SU-DHL-6 (cell line): Measurements from ENCODE around the gene DENND5A.

Experiments used
- H2AFZ ChIP-seq: fragments of 200-600 bp; sonication (generic); 2 replicates; pipeline ENCODE4 v1.6.1; 2014; ENCODE audit warnings: low read depth, mild to moderate bottlenecking, moderate library complexity, mixed read lengths, antibody characterized with exemption, low read length; ENCODE audit not compliant: severe bottlenecking
- H3F3A ChIP-seq: fragments of 200-600 bp; shearing (Covaris generic); 2 replicates; pipeline ENCODE4 v1.6.0; 2016; ENCODE audit warnings: antibody characterized with exemption, mild to moderate bottlenecking; ENCODE audit not compliant: insufficient read depth
- H3K27ac ChIP-seq: fragments of 200-600 bp; sonication (generic); 2 replicates; pipeline ENCODE4 v1.5.1; 2016; ENCODE audit warnings: low read depth, mild to moderate bottlenecking, low read length, moderate library complexity, mixed read lengths
- H3K27me3 ChIP-seq: fragments of 200-600 bp; sonication (generic), shearing (Covaris generic); 2 replicates; pipeline ENCODE4 v1.6.0; 2014; ENCODE audit warnings: mild to moderate bottlenecking, low read length
- H3K36me3 ChIP-seq: fragments of 200-600 bp; sonication (generic); 2 replicates; pipeline ENCODE4 v1.6.1; 2014; ENCODE audit warnings: mild to moderate bottlenecking, low read length, mixed read lengths
- H3K4me2 ChIP-seq: fragments of 300-600, 200-600 bp; shearing (Covaris generic), sonication (generic); 2 replicates; pipeline ENCODE4 v1.6.0; 2014; ENCODE audit warnings: low read length, low read depth, mild to moderate bottlenecking; ENCODE audit not compliant: poor library complexity, severe bottlenecking
- H3K4me3 ChIP-seq: fragments of 200-600 bp; sonication (generic); 2 replicates; pipeline ENCODE4 v1.5.1; 2014; ENCODE audit warnings: antibody characterized with exemption, low read length, mild to moderate bottlenecking, mixed read lengths; ENCODE audit not compliant: insufficient read depth, poor library complexity, severe bottlenecking
- H3K79me2 ChIP-seq: fragments of 200-600 bp; sonication (generic); 2 replicates; pipeline ENCODE4 v1.6.1; 2014; ENCODE audit warnings: mild to moderate bottlenecking, low read length, moderate library complexity; ENCODE audit not compliant: insufficient read depth
- H3K9ac ChIP-seq: fragments of 200-600 bp; sonication (generic); 2 replicates; pipeline ENCODE4 v1.7.0; 2014; ENCODE audit warnings: mild to moderate bottlenecking, low read length
- H3K9me2 ChIP-seq: fragments of 200-600 bp; sonication (generic); replicated peaks from 2 replicates; pipeline ENCODE4 v1.6.1; 2014; ENCODE audit warnings: low read length; ENCODE audit not compliant: insufficient read depth
- H3K9me3 ChIP-seq: fragments of 200-600 bp; sonication (generic); 2 replicates; pipeline ENCODE4 v1.6.1; 2014; ENCODE audit warnings: low read length, mixed read lengths; ENCODE audit not compliant: insufficient read depth
- H4K20me1 ChIP-seq: fragments of 200-600 bp; sonication (generic); 2 replicates; pipeline ENCODE4 v1.6.1; 2014; ENCODE audit warnings: low read depth, mild to moderate bottlenecking, antibody characterized with exemption, low read length, moderate library complexity, mixed read lengths
- EZH2phosphoT487 ChIP-seq: fragments of 200-600 bp; sonication (generic), shearing (Covaris generic); conservative IDR thresholded peaks from 2 replicates; pipeline ENCODE4 v1.6.1; 2018; ENCODE audit warnings: mild to moderate bottlenecking, antibody characterized with exemption, low read length, moderate library complexity, mixed read lengths
- TF ChIP-seq, protein P1 (sequence below): fragments of 200-600 bp; sonication (generic); IDR thresholded peaks from one replicate; pipeline ENCODE4 v1.5.1; 2017; ENCODE audit warnings: antibody characterized with exemption, mild to moderate bottlenecking, low read length, moderate library complexity; ENCODE audit not compliant: insufficient read depth, poor library complexity, severe bottlenecking

Gene DENND5A

DNA sequence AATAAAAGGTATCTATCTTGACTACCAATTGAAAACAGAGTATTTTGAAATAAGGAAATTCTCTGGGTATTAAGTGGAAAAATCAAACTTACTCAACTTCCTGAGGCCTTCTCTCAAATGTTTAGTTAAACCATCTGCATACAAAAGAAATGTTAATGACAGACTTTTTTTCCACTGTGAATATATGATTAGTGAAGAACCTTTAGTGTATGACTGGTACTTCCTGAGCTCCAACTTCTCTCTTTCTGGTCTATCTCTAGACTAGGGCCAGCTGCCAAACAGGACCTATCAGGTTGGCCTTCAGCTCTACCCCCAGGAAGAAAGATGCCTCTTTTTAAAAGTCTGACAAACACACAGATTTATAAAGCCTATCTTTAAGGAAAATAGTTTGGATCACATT, 105.0 kb downstream of the DENND5A start:
- Histone ChIP-seq H3F3A (no peaks in the 10 kb centered on the region), H2AFZ (no peak overlapping the region), H4K20me1 (no peaks in the 10 kb centered on the region), H3K4me3 (no peak overlapping the region), H3K79me2 (no peaks in the 10 kb centered on the region), H3K4me2 (no peak overlapping the region), H3K9me2 (no peaks in the 10 kb centered on the region), H3K36me3 (no peaks in the 10 kb centered on the region; the same call in 1 of the 2 replicates), H3K27ac (no peak overlapping the region), H3K9ac (no peak overlapping the region), H3K9me3 (no peaks in the 10 kb centered on the region), H3K27me3 (no peaks in the 10 kb centered on the region)
- TF ChIP-seq EZH2phosphoT487 = no peak

DNA sequence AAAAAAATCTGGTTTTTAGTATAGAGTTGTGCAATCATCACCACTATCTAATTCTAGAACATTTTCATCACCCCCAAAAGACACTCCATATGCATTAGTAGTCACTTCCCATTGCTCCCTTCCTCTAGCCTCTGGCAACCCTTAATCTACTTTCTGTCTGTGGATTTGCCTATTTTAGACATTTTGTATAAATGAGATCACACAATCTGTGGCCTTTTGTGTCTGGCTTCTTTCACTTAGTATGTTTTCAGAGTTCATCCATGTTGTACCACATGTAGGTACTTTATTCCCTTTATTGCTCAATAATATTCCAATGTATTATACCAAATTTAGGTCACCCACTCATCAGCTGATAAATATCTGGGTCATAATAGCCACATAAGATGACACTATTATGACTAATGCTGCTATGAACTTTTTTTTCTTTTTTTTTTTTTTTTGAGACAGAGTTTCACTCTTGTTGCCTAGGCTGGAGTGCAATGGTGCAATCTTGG, 106.2 kb downstream of the DENND5A start:
- no peaks in the 10 kb centered on the region for H3K27me3 ChIP-seq
- no peak overlapping the region for H3K27ac ChIP-seq
- TF ChIP-seq, protein P1, sequence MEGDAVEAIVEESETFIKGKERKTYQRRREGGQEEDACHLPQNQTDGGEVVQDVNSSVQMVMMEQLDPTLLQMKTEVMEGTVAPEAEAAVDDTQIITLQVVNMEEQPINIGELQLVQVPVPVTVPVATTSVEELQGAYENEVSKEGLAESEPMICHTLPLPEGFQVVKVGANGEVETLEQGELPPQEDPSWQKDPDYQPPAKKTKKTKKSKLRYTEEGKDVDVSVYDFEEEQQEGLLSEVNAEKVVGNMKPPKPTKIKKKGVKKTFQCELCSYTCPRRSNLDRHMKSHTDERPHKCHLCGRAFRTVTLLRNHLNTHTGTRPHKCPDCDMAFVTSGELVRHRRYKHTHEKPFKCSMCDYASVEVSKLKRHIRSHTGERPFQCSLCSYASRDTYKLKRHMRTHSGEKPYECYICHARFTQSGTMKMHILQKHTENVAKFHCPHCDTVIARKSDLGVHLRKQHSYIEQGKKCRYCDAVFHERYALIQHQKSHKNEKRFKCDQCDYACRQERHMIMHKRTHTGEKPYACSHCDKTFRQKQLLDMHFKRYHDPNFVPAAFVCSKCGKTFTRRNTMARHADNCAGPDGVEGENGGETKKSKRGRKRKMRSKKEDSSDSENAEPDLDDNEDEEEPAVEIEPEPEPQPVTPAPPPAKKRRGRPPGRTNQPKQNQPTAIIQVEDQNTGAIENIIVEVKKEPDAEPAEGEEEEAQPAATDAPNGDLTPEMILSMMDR = no peak
- no peak for TF ChIP-seq EZH2phosphoT487
- H3K4me3 ChIP-seq = no peak overlapping the region
- H3F3A ChIP-seq = no peaks in the 10 kb centered on the region
- no peaks in the 10 kb centered on the region for H3K9me2 ChIP-seq
- H3K9me3 ChIP-seq = no peaks in the 10 kb centered on the region
- no peaks in the 10 kb centered on the region; the same call in 1 of the 2 replicates for H3K36me3 ChIP-seq
- H4K20me1 ChIP-seq = no peaks in the 10 kb centered on the region
- H3K9ac ChIP-seq = no peak overlapping the region
- H3K4me2 ChIP-seq = no peak overlapping the region
- no peak overlapping the region for H2AFZ ChIP-seq
- H3K79me2 ChIP-seq = no peaks in the 10 kb centered on the region

DNA sequence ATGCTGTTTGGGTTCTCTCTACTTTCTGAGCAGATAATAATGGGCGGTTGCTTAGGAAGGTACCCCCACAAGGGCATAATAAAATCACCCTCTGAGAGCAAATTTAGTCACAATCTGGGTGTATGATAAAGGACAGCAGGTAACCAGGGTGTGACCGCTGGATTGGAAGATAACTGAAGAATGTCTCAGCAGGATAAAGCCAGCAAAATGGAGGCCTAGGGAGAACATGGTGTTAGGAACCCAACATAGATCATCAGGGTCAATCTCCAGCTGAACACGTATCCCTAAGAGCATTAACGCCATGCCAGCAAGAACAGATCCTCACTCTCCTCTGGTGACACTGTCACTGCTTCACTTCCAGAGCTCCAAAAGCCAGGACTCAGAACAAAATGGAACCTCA, 109.2 kb downstream of the DENND5A start:
- Histone ChIP-seq H3K9ac (no peak overlapping the region), H4K20me1 (no peaks in the 10 kb centered on the region), H3K9me3 (no peaks in the 10 kb centered on the region), H3K36me3 (no peaks in the 10 kb centered on the region; the same call in 1 of the 2 replicates), H3K4me2 (no peak overlapping the region), H3F3A (no peaks in the 10 kb centered on the region), H3K4me3 (no peak overlapping the region), H3K9me2 (no peaks in the 10 kb centered on the region), H2AFZ (no peak overlapping the region), H3K79me2 (no peaks in the 10 kb centered on the region), H3K27me3 (no peaks in the 10 kb centered on the region), H3K27ac (no peak overlapping the region)
- TF ChIP-seq, protein P1 = no peak
- no peak for TF ChIP-seq EZH2phosphoT487

DNA sequence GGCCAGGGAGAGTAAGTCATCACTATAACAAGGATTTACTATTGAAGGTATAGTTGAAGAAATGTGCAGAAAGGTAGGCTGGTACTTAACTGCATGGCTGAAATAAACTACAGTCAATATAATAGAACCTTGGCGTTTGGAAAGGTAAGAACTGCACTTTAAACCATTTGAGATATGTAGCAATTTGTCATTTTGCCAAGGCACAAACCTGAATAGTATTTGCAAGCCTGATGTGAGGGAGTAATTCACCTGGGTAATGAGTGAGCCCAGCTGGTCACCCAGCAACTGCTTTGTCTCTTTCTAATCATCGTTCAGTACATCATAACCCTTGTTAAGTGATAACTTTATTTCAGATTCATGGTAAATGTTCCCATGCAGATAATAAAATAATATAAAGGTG, 111.5 kb downstream of the DENND5A start:
- Histone ChIP-seq H3K27me3 (no peaks in the 10 kb centered on the region), H3K36me3 (no peaks in the 10 kb centered on the region), H3K9me3 (no peaks in the 10 kb centered on the region), H2AFZ (no peak overlapping the region), H3K4me2 (no peak overlapping the region), H3K4me3 (no peak overlapping the region), H3K9ac (no peak overlapping the region), H3K79me2 (no peaks in the 10 kb centered on the region), H3K9me2 (no peaks in the 10 kb centered on the region), H3F3A (no peaks in the 10 kb centered on the region), H4K20me1 (no peaks in the 10 kb centered on the region), H3K27ac (no peak overlapping the region)
- TF ChIP-seq EZH2phosphoT487 = no peak
- TF ChIP-seq, protein P1 = no peak
